SU-DHL-6 (cell line): ENCODE data around the gene P2RX6.

Source experiments
- CTCF ChIP-seq: fragments of 200-600 bp; sonication (generic); IDR thresholded peaks from one replicate; pipeline ENCODE4 v1.5.1; 2017; ENCODE audit warnings: antibody characterized with exemption, mild to moderate bottlenecking, low read length, moderate library complexity; ENCODE audit not compliant: insufficient read depth, poor library complexity, severe bottlenecking
- EZH2phosphoT487 ChIP-seq: fragments of 200-600 bp; sonication (generic), shearing (Covaris generic); conservative IDR thresholded peaks from 2 replicates; pipeline ENCODE4 v1.6.1; 2018; ENCODE audit warnings: mild to moderate bottlenecking, antibody characterized with exemption, low read length, moderate library complexity, mixed read lengths

DNA sequence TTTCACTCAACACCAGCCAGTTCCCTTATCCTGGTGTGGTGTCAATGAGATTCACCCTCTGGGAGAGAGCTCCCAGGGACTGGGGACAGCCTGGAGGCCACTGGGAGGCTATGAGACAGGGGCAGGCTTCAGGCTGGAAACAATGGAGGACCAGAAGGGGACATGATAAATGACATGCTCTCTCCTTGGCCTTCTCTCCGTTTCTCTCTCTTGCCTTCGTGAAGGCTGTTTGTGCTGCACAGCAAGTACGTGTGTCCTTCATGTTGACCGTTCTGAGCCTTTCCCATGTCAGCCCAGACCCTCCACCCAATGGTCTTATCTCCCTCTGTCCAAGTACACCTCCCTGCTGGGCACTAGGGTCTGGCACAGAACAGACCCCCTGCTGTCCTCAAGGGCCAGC, 34.4 kb upstream of the P2RX6 start:
- TF ChIP-seq CTCF (no peak), EZH2phosphoT487 (no peak)
